GM21423 (cell line): ENCODE measurements around the gene PSMD13.

Source experiments
- ATAC-seq: cut with Tn5 transposase; IDR thresholded peaks from one replicate; pipeline ENCODE4 v1.9.1; 2021; ENCODE audit warnings: mild to moderate bottlenecking, moderate library complexity; ENCODE audit not compliant: unreplicated experiment

The PSMD13 gene

GRCh38 chr11:297586-298405 lies 61.0 kb downstream of the PSMD13 start:
- no peak for ATAC-seq

- no peak for ATAC-seq
These were observed 61.8 kb downstream of the PSMD13 start for GRCh38 chr11:298406-299065.

GRCh38 chr11:299081-299891 lies 62.5 kb downstream of the PSMD13 start, which contains the start of gene IFITM5:
Gene IFITM5 (minus strand): TSS chr11:299526. CDS start chr11:299490, 36 bp downstream.
- no peak for ATAC-seq

GRCh38 chr11:299951-300735 lies 63.4 kb downstream of the PSMD13 start:
- ATAC-seq: no peak
